NCI-H128 (cell line): ENCODE results near the gene BTBD7.
A peak's percentile ranks its signal among the peaks of the same experiment; 100 is the strongest.
"Not testable (repeated sequence)": the region's sequence is repeated elsewhere in the genome, so short reads cannot be mapped to it uniquely, and the experiment has no call there.

ENCODE experiments used
- DNase-seq: peaks from one replicate; lab custom pipeline; 2025; ENCODE audit not compliant: unreplicated experiment; lab: John Stamatoyannopoulos, UW

BTBD7 gene

GRCh38 chr14:93332853-93333630 is at the start of gene BTBD7:
Gene BTBD7 (minus strand): TSS chr14:93333036. CDS start chr14:93296051, 36,985 bp downstream.
- peak; percentile 95 for DNase-seq

DNA sequence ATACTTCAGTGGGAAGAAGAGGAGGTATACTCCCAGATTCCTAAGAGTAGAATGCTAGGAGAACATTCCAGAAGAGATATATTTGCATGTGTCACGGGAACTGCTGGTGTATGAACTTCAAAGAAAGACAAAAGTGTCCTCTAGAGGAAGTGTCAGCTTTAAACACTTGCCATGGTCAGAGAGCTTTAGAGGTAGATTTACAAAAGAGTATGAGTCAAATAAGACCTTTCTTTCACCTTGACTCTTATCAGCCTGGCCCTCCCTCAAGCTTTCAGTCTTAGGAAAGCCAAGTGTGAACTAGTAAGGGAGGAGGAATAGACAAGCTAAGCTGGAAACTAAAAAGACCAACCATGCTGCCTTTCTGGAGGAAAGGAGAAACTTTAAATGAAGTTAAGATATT is 48.8 kb upstream of the BTBD7 start:
- no peak for DNase-seq

- DNase-seq = no peak
Measured at GRCh38 chr14:93379831-93380230, 47.0 kb upstream of the BTBD7 start.

- no peak for DNase-seq
Measured at GRCh38 chr14:93375673-93376156, 42.9 kb upstream of the BTBD7 start.

GRCh38 chr14:93369713-93370266 is 37.0 kb upstream of the BTBD7 start:
- no peak for DNase-seq

GRCh38 chr14:93368996-93369712 is 36.3 kb upstream of the BTBD7 start:
- DNase-seq = no peak

- DNase-seq = not testable (repeated sequence)
Measured at GRCh38 chr14:93354873-93355272, 22.0 kb upstream of the BTBD7 start.

DNA sequence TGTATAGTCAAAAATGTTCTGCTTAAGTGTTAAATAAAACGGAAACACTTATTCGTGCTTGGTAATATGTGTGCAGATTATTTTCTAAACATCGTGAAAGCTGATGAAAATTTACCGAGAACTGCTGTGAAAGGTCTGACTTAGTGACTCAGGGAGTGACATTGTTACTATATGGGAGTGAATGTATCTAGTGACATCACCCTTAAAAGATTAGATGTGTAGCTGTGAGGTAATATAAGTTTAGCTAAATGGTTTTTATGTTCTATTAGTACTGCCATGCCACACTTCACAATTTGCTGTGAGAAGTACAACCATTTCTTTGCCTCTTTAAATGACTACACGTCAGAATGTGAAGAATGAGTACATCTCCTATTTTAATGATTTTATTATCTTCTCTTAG is 15.5 kb upstream of the BTBD7 start:
- no peak for DNase-seq

DNA sequence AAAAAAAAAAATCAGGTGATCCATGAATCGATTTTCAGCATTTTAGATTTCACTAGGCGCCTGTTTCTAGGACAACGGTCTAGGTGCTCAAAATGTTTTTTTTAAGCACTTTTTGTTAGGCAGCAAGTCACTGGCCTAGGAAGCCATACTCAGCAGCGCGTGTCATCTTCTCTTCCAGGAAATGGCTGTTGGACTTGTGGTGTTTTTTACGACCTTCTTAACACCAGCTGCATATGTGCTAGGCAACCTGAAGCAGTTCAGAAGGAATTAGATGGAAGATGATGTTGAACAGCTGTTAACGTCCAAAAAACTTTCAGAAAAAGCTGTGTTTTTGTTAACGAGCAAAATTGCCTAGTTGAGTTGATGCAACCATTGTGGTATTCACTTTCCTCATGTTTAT is 15.0 kb upstream of the BTBD7 start:
- DNase-seq = no peak

DNA sequence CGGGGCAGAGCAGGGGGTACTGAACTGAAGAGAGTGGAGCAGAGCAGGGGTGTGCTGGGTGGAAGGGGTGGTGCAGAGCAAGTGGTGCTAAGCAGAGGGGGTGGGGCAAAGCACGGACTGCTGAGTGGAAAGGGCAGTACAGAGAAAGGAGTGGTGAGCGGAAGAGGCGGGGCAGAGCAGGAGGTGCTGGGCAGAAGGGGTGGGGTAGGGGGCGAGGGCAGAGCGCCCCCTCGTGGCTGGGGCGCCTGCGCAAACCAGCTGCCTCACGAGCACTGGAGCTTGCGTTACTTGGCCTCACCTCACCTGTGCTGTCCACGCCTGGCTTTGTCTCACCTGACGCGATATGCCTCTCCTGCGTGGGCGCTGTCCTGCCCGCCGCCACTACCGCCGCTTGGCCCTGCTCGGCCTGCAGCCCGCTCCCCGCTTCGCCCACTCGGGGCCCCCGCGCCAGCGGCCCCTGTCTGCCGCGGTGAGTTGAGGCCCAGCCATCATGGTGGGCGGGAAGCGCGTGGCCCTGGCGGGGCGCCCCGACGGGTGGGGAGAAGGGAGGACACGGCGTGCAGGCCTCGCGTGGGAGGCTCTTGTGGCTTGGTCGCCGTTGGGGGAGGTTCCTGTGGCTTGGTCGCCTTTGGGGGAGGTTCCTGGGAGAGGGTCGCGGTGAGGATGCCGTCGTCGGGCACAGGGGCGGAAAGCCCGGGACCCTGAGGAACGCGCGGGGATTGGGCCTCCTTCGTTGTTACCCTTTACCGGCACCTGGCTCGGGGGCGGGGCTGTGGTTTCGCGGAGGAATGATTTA is 14.3 kb upstream of the BTBD7 start, which contains the start of gene COX8C:
COX8C (plus strand) TSS at position 257 of the 796 bp plus-strand sequence; CDS start at position 344, 87 bp downstream.
- DNase-seq = no peak

DNA sequence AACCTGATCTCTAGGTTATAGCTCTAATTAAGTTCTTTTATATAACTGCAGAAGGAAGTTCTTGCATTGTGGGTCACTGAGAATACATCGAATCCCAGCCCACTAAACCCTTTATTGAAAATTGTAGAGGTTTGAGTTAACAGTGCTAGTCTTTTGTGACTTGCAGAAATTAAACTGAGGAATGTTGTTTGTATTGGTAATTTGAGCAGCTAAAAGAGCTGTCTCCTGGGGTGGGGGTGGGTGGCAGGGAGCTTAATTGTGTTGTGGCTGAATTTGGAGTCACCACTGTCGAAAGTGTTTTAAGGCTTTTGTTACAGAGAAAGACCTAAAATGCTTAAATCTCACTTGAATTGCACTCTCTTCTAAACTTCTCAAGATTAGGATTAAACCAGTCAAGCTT is 11.0 kb upstream of the BTBD7 start:
- no peak for DNase-seq

GRCh38 chr14:93343266-93343665 is 10.4 kb upstream of the BTBD7 start:
- DNase-seq = no peak

DNA sequence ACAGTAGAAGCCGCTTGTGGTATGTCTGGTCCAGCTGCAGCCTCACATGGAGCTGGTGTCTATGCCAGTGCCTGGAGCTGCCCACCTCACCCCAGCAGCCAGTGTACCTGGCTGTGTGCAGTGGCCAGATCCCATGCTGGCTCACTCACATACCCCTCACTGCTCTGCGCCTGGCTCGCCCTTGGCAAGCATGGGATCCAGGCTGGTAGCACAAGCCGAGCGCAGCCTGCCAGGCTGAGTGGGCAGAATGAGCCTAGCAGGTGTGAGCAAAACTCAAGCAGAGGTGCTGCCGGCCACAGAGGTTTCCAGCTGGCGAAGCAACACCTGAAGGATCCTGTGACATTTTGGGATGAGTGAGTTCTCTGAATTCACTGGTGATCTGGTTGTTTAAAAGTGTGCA is 5.0 kb upstream of the BTBD7 start:
- no peak for DNase-seq

- no peak for DNase-seq
Measured at GRCh38 chr14:93337143-93337753, 4.4 kb upstream of the BTBD7 start.

DNA sequence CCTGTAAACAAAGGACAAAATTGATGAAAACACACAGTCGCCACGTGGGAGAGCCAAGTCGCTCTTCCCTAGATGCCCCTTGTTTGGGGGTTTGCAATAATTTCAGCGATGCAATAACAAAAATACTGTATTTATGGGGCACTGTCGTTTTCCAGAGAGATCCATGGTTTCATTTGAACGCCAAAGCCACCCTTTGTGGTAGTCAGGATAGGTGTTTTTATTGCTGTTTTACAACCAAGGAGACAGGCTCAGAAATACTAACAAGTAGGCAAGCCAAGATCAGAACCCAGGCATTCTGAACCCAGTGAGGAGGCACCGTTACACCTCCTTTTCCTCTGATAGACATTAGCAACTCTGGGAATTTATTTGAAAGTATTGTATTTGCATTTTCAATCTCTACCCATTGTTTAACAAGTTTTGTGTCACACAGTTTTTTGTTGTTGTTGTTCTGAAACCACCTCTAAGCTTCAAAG is 831 bp upstream of the BTBD7 start:
- no peak for DNase-seq

- DNase-seq = no peak
Measured at GRCh38 chr14:93332397-93332852, 411 bp downstream of the BTBD7 start.

- no peak for DNase-seq
Measured at GRCh38 chr14:93331728-93332396, 974 bp downstream of the BTBD7 start.

DNA sequence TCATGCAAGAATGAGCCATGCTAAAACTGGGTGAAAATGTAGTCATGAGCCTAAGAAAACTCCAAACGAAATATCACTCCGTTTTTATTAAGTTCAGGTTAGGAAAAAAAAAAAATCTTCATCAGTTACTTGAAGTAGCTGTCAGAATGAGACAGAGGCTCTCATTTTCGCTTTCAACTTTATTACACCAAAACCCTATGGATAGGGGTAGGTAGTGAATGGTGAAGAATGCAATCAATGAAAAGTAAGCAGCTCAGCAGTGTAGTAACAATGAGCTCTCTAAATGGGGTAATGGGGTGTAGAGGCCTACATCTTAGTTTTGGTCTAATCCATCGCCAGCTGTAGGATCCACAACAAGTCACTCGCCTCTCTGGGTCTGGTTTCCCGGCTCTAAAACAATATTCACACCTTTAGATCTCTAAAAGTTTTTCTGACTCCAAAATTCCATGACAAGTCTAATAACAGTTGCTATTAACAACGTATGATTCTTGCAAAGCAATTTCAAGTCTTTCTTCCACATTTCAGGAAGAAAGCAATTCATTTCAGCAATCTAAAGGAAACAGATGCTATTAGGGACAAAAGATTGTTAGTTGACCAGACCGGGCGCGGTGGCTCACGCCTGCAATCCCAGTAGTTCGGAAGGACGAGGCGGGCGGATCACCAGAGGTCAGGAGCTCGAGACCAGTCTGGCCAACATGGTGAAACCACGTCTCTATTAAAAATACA is 1.7 kb downstream of the BTBD7 start:
- no peak for DNase-seq

GRCh38 chr14:93330609-93331000 is 2.2 kb downstream of the BTBD7 start:
- DNase-seq = no peak
